Heart left ventricle (tissue), 16 donors: ENCODE measurements around the gene LHX5. TPM values are rescaled to one million over a fixed set of nuclear protein-coding genes. Genes with fewer than 3 reads are reported as not detected.
A peak's percentile ranks its signal among the peaks of the same experiment; 100 is the strongest.

Experiments used
- ATAC-seq, 4 donors: fragments of 200-7000 bp; cut with Tn5 transposase; one replicate each; pipeline ENCODE4 v1.9.1; 2020 to 2022; ENCODE audit warnings: moderate library complexity in 4 of 4, mild to moderate bottlenecking in 3 of 4, moderate number of reproducible peaks in 1 of 4
- DNase-seq, 5 donors: peaks; one replicate each; pipeline ENCODE4 v3.0.0-alpha.2; 2020
- H3K27ac ChIP-seq, 12 donors: fragments of 200-600 bp; sonication (generic) in 4 of 12; one replicate each; pipeline versions ENCODE4 v1.5.0 to v1.8.0; 2016 to 2022; ENCODE audit warnings: mild to moderate bottlenecking in 2 of 12
- H3K27me3 ChIP-seq, 9 donors: fragments of 200-600 bp; sonication (generic) in 2 of 9; one replicate each; pipeline versions ENCODE4 v1.5.1 to v1.8.0; 2016 to 2022; ENCODE audit warnings: mild to moderate bottlenecking in 3 of 9
- H3K36me3 ChIP-seq, 9 donors: fragments of 200-600 bp; sonication (generic) in 2 of 9; one replicate each; pipeline versions ENCODE4 v1.5.0 to v1.8.0; 2018 to 2022; ENCODE audit warnings: mild to moderate bottlenecking in 2 of 9
- H3K4me1 ChIP-seq, 12 donors: fragments of 200-600 bp; sonication (generic) in 4 of 12; one replicate each; pipeline versions ENCODE4 v1.5.0 to v1.8.0; 2016 to 2022; ENCODE audit warnings: mild to moderate bottlenecking in 3 of 12
- H3K4me3 ChIP-seq, 12 donors: fragments of 200-600 bp; sonication (generic) in 4 of 12; one replicate each; pipeline versions ENCODE4 v1.5.0 to v1.8.0; 2017 to 2022; ENCODE audit warnings: mild to moderate bottlenecking in 9 of 12, moderate library complexity in 4 of 12
- H3K9me3 ChIP-seq, 12 donors: fragments of 200-600 bp; sonication (generic) in 4 of 12; one replicate each; pipeline versions ENCODE4 v1.5.0 to v1.8.0; 2016 to 2022; ENCODE audit warnings: mild to moderate bottlenecking in 1 of 12
- CTCF ChIP-seq, 12 donors: fragments of 200-600 bp; sonication (generic) in 4 of 12; IDR thresholded peaks; one replicate each; pipeline versions ENCODE4 v1.5.0 to v1.8.0; 2018 to 2022; ENCODE audit warnings: antibody characterized with exemption in 12 of 12, mild to moderate bottlenecking in 5 of 12
- POLR2A ChIP-seq, 2 donors: fragments of 450-650 bp; IDR thresholded peaks; one replicate each; pipeline ENCODE4 v1.6.1; 2017; ENCODE audit warnings: antibody characterized with exemption in 2 of 2, mild to moderate bottlenecking in 2 of 2, moderate library complexity in 2 of 2
- whole genome bisulfite sequencing, 4 donors: extraction: QIAGEN DNeasy Blood & Tissue Kit in 2 of 4; methylation state at CpG; one replicate each; pipeline versions ENCODE4 v1.1.5 to v1.1.7; 2013 to 2018; 5-methylcytosine and 5-hydroxymethylcytosine counted together
- intact Hi-C, 10 donors: fragments of 100-400 bp; cut with DNase I; formaldehyde crosslinking; loops; one replicate each; pipeline versions ENCODE4 v1.11.1 to v1.14.2; 2022
- polyA plus RNA-seq, 2 donors: library from polyadenylated mRNA; stranded (reverse); fragments of 200-250 nt; gene quantifications; one replicate each; pipeline ENCODE4 v1.2.3, GENCODE V29; 2013
- total RNA-seq, 9 donors: library from RNA; depleted of rRNA in 2 of 9; stranded (reverse); fragments of >200 nt in 2 of 9; fragmentation: NEBNext Ultra II Directional in 3 of 9; extraction: Animal tissue kit (Norgen Biotek cat#: 25700) in 3 of 9; gene quantifications; one replicate each; pipeline versions ENCODE4 v1.1.0 to v1.2.4, GENCODE V29; 2016 to 2023
- donor health status: ischemic (EF 13 %, LVEDD 7.1; RV severe dilation, severe dysfunction).
- donor health status: healthy with polysubstance abuse.
- donor health status: DM: no; HTN: yes; CAD: no.
- donor health status: DM: no; HTN: no; CAD: no.
- donor health status: ischemic (EF 25% LVEDD 6.9; RV normal size, moderate dysfunction).
- donor health status: ischemic (EF 25% LVEDD 5.7; RV mildly dilated, moderate dysfunction).
- donor health status: healthy.
- donor health status: DM: yes; HTN: yes; CAD: no.
- donor health status: ischemic (EF 35%, LVEDD 5.7; RV mildly dilated, moderate dysfunction).
- donor health status: nonischemic (EF 11% LVEDD 7.7; RV severe dilation, severe dysfunction).
- donor health status: DM: yes; HTN: yes; CAD: no.
- donor health status: PGD.
- donor health status: ischemic (EF 29% LVEDD 5.4; RV normal size, mild dysfunction).
- donor health status: nonischemic (EF 23%, LVEDD 6.1; RV moderate dilation, normal function).

The LHX5 gene
- total and polyA plus RNA-seq, 11 donors: not detected

GRCh38 chr12:113477842-113478215 lies 6.2 kb upstream of the LHX5 start:
- no peak for ATAC-seq
- peaks cover 55 to 97% (median 92%) of the 10 kb centered on the region in 9 donors for H3K27me3 ChIP-seq

GRCh38 chr12:113477171-113477841 lies 5.6 kb upstream of the LHX5 start:
- Histone ChIP-seq H3K36me3 (no peaks in the 10 kb centered on the region), H3K27ac (no peak overlapping the region), H3K4me3 (no peak overlapping the region), H3K4me1 (peaks cover 0 to 17% (median under 1%) of the 10 kb centered on the region in 12 donors), H3K9me3 (no peaks in the 10 kb centered on the region), H3K27me3 (peaks cover 58 to 97% (median 92%) of the 10 kb centered on the region in 9 donors)
- WGBS, 4 donors: 0 to 6% (median 2%) methylated on average over 5 to 7 of the region's 7 CpGs
- DNase-seq: no peak
- ATAC-seq: no peak
- intact Hi-C loops: no loop called here
- TF ChIP-seq CTCF (IDR thresholded peaks at IDR 0.05) (no peak), POLR2A (IDR thresholded peaks at IDR 0.05) (no peak)

More at GRCh38 chr12:113477842-113478215, 6.2 kb upstream of the LHX5 start:
- H3K4me1 ChIP-seq: peaks cover 0 to 16% (median under 1%) of the 10 kb centered on the region in 12 donors
- no peak overlapping the region for H3K27ac ChIP-seq
- DNase-seq: no peak
- no peaks in the 10 kb centered on the region for H3K36me3 ChIP-seq
- TF ChIP-seq CTCF (IDR thresholded peaks at IDR 0.05): no peak
- TF ChIP-seq POLR2A (IDR thresholded peaks at IDR 0.05): no peak
- intact Hi-C loops: no loop called here
- H3K4me3 ChIP-seq: no peak overlapping the region
- no peaks in the 10 kb centered on the region for H3K9me3 ChIP-seq
- WGBS, 4 donors: 0 to 6% (median 1%) methylated on average over 2 to 3 of the region's 3 CpGs

- Histone ChIP-seq H3K27ac (no peak overlapping the region), H3K4me3 (peak overlapping the region in 1 of 12 donors; percentile 17), H3K27me3 (peaks cover 62 to 97% (median 95%) of the 10 kb centered on the region in 9 donors), H3K4me1 (peaks cover 0 to 25% (median under 1%) of the 10 kb centered on the region in 12 donors), H3K36me3 (no peaks in the 10 kb centered on the region), H3K9me3 (no peaks in the 10 kb centered on the region)
- TF ChIP-seq CTCF (IDR thresholded peaks at IDR 0.05): no peak
- no peak for TF ChIP-seq POLR2A (IDR thresholded peaks at IDR 0.05)
- intact Hi-C loops: no loop called here
- ATAC-seq (no peak), DNase-seq (no peak)
- WGBS, 4 donors: 1 to 2% (median 2%) methylated on average over 37 to 58 of the region's 58 CpGs
Measured at GRCh38 chr12:113476176-113476986, 4.7 kb upstream of the LHX5 start.
